H9 (cell line): ENCODE measurements around the gene ATP6V1D. TPM values are rescaled to one million over a fixed set of nuclear protein-coding genes. Genes with fewer than 3 reads are reported as not detected.

ENCODE experiments used
- DNase-seq: peaks from one replicate; pipeline ENCODE4 v3.0.0-alpha.2; 2017
- H2AFZ ChIP-seq: one replicate; pipeline ENCODE4 v1.6.1; 2013; ENCODE audit warnings: mild to moderate bottlenecking, low read length, control low read depth, moderate library complexity
- H2AK5ac ChIP-seq: 2 replicates; pipeline ENCODE4 v1.6.1; 2013; ENCODE audit warnings: low read length, control low read depth, mixed read lengths; ENCODE audit not compliant: insufficient read length
- H2BK120ac ChIP-seq: one replicate; pipeline ENCODE4 v1.6.1; 2013; ENCODE audit warnings: low read depth, mild to moderate bottlenecking, low read length, control low read depth, inconsistent platforms; ENCODE audit not compliant: poor library complexity, severe bottlenecking
- H2BK12ac ChIP-seq: 2 replicates; pipeline ENCODE4 v1.6.1; 2013; ENCODE audit warnings: low read length, control low read depth, mixed read lengths, low read depth; ENCODE audit not compliant: insufficient read length
- H2BK15ac ChIP-seq: 2 replicates; pipeline ENCODE4 v1.6.1; 2013; ENCODE audit warnings: low read depth, low read length, control low read depth
- H2BK20ac ChIP-seq: one replicate; pipeline ENCODE4 v1.6.1; 2013; ENCODE audit warnings: low read depth, mild to moderate bottlenecking, low read length, control low read depth, inconsistent platforms; ENCODE audit not compliant: poor library complexity, severe bottlenecking
- H2BK5ac ChIP-seq: 2 replicates; pipeline ENCODE4 v1.6.1; 2013; ENCODE audit warnings: low read length, control low read depth, mixed read lengths; ENCODE audit not compliant: insufficient read length
- H3K14ac ChIP-seq: 2 replicates; pipeline ENCODE4 v1.6.1; 2013; ENCODE audit warnings: low read length, control low read depth; ENCODE audit not compliant: insufficient read depth
- H3K18ac ChIP-seq: 2 replicates; pipeline ENCODE4 v1.6.1; 2013; ENCODE audit warnings: low read depth, mild to moderate bottlenecking, mixed read lengths, low read length, control low read depth; ENCODE audit not compliant: insufficient read length
- H3K23ac ChIP-seq: 2 replicates; pipeline ENCODE4 v1.6.1; 2013; ENCODE audit warnings: low read length, control low read depth, mixed read lengths, low read depth; ENCODE audit not compliant: insufficient read length
- H3K23me2 ChIP-seq: 2 replicates; pipeline ENCODE4 v1.6.1; 2013; ENCODE audit warnings: low read depth, mild to moderate bottlenecking, mixed read lengths, low read length, control low read depth; ENCODE audit not compliant: insufficient read length, poor library complexity, severe bottlenecking
- H3K27ac ChIP-seq: 2 replicates; pipeline ENCODE4 v1.5.1; 2013; ENCODE audit warnings: low read length, control low read depth, mixed read lengths, low read depth; ENCODE audit not compliant: insufficient read length
- H3K27me3 ChIP-seq: 2 replicates; pipeline ENCODE4 v1.6.1; 2013; ENCODE audit warnings: low read length, control low read depth, inconsistent platforms; ENCODE audit not compliant: insufficient read depth
- H3K4ac ChIP-seq: 2 replicates; pipeline ENCODE4 v1.6.1; 2013; ENCODE audit warnings: low read depth, mild to moderate bottlenecking, control low read depth, inconsistent platforms, low read length, moderate library complexity
- H3K4me1 ChIP-seq: 2 replicates; pipeline ENCODE4 v1.6.1; 2013; ENCODE audit warnings: low read length, control low read depth, inconsistent platforms; ENCODE audit not compliant: insufficient read depth
- H3K4me2 ChIP-seq: 2 replicates; pipeline ENCODE4 v1.6.1; 2013; ENCODE audit warnings: low read length, control low read depth, mixed read lengths; ENCODE audit not compliant: insufficient read length, insufficient read depth
- H3K56ac ChIP-seq: 2 replicates; pipeline ENCODE4 v1.6.1; 2013; ENCODE audit warnings: low read depth, mild to moderate bottlenecking, mixed read lengths, low read length, control low read depth; ENCODE audit not compliant: insufficient read length
- H3K79me1 ChIP-seq: 2 replicates; pipeline ENCODE4 v1.6.1; 2013; ENCODE audit warnings: low read depth, mild to moderate bottlenecking, moderate library complexity, low read length, control low read depth, inconsistent platforms; ENCODE audit not compliant: insufficient read depth, poor library complexity, severe bottlenecking
- H3K79me2 ChIP-seq: 2 replicates; pipeline ENCODE4 v1.6.1; 2013; ENCODE audit warnings: low read length, control low read depth, inconsistent platforms; ENCODE audit not compliant: insufficient read depth
- H3K9ac ChIP-seq: 2 replicates; pipeline ENCODE4 v1.6.1; 2013; ENCODE audit warnings: low read length, control low read depth, mixed read lengths; ENCODE audit not compliant: insufficient read length; ENCODE audit errors: extremely low read depth
- H3K9me3 ChIP-seq: one replicate; pipeline ENCODE4 v1.6.1; 2013; ENCODE audit warnings: low read depth, low read length, inconsistent platforms; ENCODE audit not compliant: control insufficient read depth
- H3T11ph ChIP-seq: one replicate; pipeline ENCODE4 v1.6.1; 2013; ENCODE audit warnings: mild to moderate bottlenecking, low read length, control low read depth, inconsistent platforms
- H4K20me1 ChIP-seq: one replicate; pipeline ENCODE4 v1.6.1; 2013; ENCODE audit not compliant: control insufficient read depth, insufficient read length, insufficient read depth
- H4K5ac ChIP-seq: 2 replicates; pipeline ENCODE4 v1.6.1; 2013; ENCODE audit warnings: low read depth, mild to moderate bottlenecking, mixed read lengths, low read length, control low read depth; ENCODE audit not compliant: insufficient read length
- H4K8ac ChIP-seq: replicated peaks from 2 replicates; pipeline ENCODE4 v1.6.1; 2013; ENCODE audit warnings: low read length, control low read depth, mixed read lengths, low read depth; ENCODE audit not compliant: insufficient read length
- H4K91ac ChIP-seq: 2 replicates; pipeline ENCODE4 v1.6.1; 2013; ENCODE audit warnings: low read depth, mild to moderate bottlenecking, moderate library complexity, mixed read lengths, low read length, control low read depth; ENCODE audit not compliant: insufficient read length
- H3K27ac Mint-ChIP-seq, 3 experiments: 2 replicates in 2 of 3; 3 replicates in 1 of 3; pipeline ENCODE4 v1.8.0; 2020 to 2021; ENCODE audit warnings: mixed read lengths in 3 of 3, mild to moderate bottlenecking in 1 of 3, moderate library complexity in 1 of 3
- H3K27me3 Mint-ChIP-seq: 2 replicates; pipeline ENCODE4 v1.8.0; 2021; ENCODE audit warnings: low read depth, mild to moderate bottlenecking, moderate library complexity, mixed read lengths
- H3K36me3 Mint-ChIP-seq, 3 experiments: 2 replicates in 2 of 3; 3 replicates in 1 of 3; pipeline ENCODE4 v1.8.0; 2020 to 2021; ENCODE audit warnings: low read depth in 3 of 3, mixed read lengths in 3 of 3; ENCODE audit not compliant: insufficient read depth in 1 of 3
- H3K4me1 Mint-ChIP-seq, 2 experiments: 2 replicates each; pipeline ENCODE4 v1.8.0; 2020; ENCODE audit warnings: mixed read lengths in 2 of 2
- H3K4me3 Mint-ChIP-seq, 2 experiments: 2 replicates in 1 of 2; 3 replicates in 1 of 2; pipeline ENCODE4 v1.8.0; 2020 to 2021; ENCODE audit warnings: mild to moderate bottlenecking in 2 of 2, mixed read lengths in 2 of 2, moderate library complexity in 1 of 2
- H3K9me3 Mint-ChIP-seq, 2 experiments: 2 replicates in 1 of 2; 3 replicates in 1 of 2; pipeline ENCODE4 v1.8.0; 2020; ENCODE audit warnings: mild to moderate bottlenecking in 2 of 2, mixed read lengths in 2 of 2, moderate library complexity in 1 of 2
- WGBS: extraction: QIAGEN DNeasy Blood & Tissue Kit; methylation state at CpG from one replicate; pipeline ENCODE4 v1.1.7; 2013; ENCODE audit warnings: missing lambda C conversion rate, low lambda C conversion rate, mixed read lengths; ENCODE audit not compliant: insufficient read length; ENCODE audit errors: extremely low coverage; 5-methylcytosine and 5-hydroxymethylcytosine counted together
- total RNA-seq: library from RNA; stranded (reverse); gene quantifications from 2 replicates; pipeline ENCODE4 v1.2.1, GENCODE V29; 2021
- TF ChIP-seq, protein P1 (sequence below): fragments of 200-600 bp; sonication (generic); conservative IDR thresholded peaks from 3 replicates; pipeline ENCODE4 v1.8.0; 2021; ENCODE audit warnings: antibody characterized with exemption, mild to moderate bottlenecking

Gene ATP6V1D
- total RNA-seq, 1 experiment from 2014 or later, result 85.7 TPM

GRCh38 chr14:67395876-67396189 is 36.2 kb upstream of the ATP6V1D start:
- no peak overlapping the region for H3T11ph ChIP-seq
- TF ChIP-seq, protein P1, sequence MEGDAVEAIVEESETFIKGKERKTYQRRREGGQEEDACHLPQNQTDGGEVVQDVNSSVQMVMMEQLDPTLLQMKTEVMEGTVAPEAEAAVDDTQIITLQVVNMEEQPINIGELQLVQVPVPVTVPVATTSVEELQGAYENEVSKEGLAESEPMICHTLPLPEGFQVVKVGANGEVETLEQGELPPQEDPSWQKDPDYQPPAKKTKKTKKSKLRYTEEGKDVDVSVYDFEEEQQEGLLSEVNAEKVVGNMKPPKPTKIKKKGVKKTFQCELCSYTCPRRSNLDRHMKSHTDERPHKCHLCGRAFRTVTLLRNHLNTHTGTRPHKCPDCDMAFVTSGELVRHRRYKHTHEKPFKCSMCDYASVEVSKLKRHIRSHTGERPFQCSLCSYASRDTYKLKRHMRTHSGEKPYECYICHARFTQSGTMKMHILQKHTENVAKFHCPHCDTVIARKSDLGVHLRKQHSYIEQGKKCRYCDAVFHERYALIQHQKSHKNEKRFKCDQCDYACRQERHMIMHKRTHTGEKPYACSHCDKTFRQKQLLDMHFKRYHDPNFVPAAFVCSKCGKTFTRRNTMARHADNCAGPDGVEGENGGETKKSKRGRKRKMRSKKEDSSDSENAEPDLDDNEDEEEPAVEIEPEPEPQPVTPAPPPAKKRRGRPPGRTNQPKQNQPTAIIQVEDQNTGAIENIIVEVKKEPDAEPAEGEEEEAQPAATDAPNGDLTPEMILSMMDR, result no peak
- H3K23me2 ChIP-seq, result no peaks in the 10 kb centered on the region
- no peak overlapping the region for H4K91ac ChIP-seq
- no peak overlapping the region for H4K8ac ChIP-seq
- no peak overlapping the region for H2BK5ac ChIP-seq
- no peaks in the 10 kb centered on the region for H3K79me2 ChIP-seq
- H3K36me3 Mint-ChIP-seq, result no peaks in the 10 kb centered on the region
- no peak overlapping the region for H3K4ac ChIP-seq
- no peak overlapping the region for H2AFZ ChIP-seq
- no peak overlapping the region for H3K14ac ChIP-seq
- H2BK120ac ChIP-seq, result no peak overlapping the region
- H3K4me2 ChIP-seq, result no peak overlapping the region
- no peaks in the 10 kb centered on the region for H3K9me3 ChIP-seq
- peaks cover 5 to 6% of the 10 kb centered on the region in 2 experiments for H3K4me1 Mint-ChIP-seq
- H3K4me3 Mint-ChIP-seq, result no peak overlapping the region
- H2BK15ac ChIP-seq, result no peak overlapping the region
- H2BK20ac ChIP-seq, result no peak overlapping the region
- H3K9ac ChIP-seq, result no peak overlapping the region
- H4K20me1 ChIP-seq, result no peaks in the 10 kb centered on the region
- no peak overlapping the region for H3K27ac ChIP-seq
- H3K18ac ChIP-seq, result no peak overlapping the region
- WGBS, result no CpG with 5 or more reads among the region's 5 CpGs
- H3K27me3 Mint-ChIP-seq, result peaks cover 2% of the 10 kb centered on the region
- no peak overlapping the region for H2AK5ac ChIP-seq
- H3K23ac ChIP-seq, result no peak overlapping the region
- H3K27me3 ChIP-seq, result no peaks in the 10 kb centered on the region
- DNase-seq, result no peak
- no peak overlapping the region for H3K56ac ChIP-seq
- H3K9me3 Mint-ChIP-seq, result no peaks in the 10 kb centered on the region
- H4K5ac ChIP-seq, result no peak overlapping the region
- H3K27ac Mint-ChIP-seq, result no peak overlapping the region; a peak in 1 of 7 replicates
- H3K4me1 ChIP-seq, result no peaks in the 10 kb centered on the region; the same call in 1 of the 2 replicates
- H2BK12ac ChIP-seq, result no peak overlapping the region
- no peaks in the 10 kb centered on the region for H3K79me1 ChIP-seq
